GM19043 (cell line): ENCODE results near the gene POLD2.

Source experiments
- ATAC-seq: cut with Tn5 transposase; IDR thresholded peaks from one replicate; pipeline ENCODE4 v1.9.1; 2021; ENCODE audit warnings: low read depth; ENCODE audit not compliant: unreplicated experiment

The POLD2 gene

DNA sequence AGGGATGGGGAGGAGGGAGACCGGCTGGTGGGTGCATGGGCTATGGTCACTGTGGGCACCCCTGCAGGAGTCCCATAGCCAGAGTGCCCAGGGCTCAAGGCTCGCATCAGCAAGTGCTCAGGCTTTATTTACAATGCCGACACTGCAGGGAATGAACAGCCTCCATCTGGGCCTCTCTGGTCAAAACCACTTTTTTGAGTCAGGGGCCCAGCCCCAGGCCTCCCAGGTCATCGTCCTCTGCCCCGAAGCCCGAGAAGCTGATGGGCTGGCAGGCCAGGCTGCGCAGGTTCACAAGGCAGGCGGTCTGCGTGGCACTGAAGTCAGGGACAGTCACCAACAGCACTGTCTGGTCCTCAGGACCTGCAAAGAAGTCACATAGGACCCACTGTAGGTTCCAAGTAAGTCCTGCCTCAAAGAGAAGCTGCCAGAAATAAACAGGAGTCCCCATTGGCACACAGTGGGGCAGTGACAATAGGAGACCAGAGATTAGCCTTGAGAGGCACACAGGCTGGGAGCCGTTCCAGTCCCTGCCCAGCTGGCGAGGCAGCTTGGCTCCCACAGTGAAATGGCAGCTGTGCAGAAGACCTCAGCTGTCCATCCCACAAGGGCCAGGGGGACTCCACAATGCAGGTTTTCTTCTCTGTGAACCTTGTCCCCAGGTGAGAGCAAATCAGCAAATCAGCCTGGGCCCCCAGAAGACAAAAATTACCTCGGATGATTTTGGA lies 8.6 kb downstream of the POLD2 start:
- no peak for ATAC-seq

DNA sequence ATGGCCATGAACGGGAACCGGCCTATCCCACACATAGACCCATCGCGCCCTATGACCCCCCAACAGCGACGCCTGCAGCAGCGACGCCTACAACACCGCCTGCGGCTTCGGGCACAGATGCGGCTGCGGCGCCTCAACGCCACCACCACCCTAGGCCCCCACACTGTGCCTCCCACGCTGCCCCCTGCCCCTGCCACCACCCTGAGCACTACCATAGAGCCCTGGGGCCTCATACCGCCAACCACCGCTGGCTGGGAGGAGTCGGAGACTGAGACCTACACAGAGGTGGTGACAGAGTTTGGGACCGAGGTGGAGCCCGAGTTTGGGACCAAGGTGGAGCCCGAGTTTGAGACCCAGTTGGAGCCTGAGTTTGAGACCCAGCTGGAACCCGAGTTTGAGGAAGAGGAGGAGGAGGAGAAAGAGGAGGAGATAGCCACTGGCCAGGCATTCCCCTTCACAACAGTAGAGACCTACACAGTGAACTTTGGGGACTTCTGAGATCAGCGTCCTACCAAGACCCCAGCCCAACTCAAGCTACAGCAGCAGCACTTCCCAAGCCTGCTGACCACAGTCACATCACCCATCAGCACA lies 9.5 kb downstream of the POLD2 start:
- no peak for ATAC-seq

DNA sequence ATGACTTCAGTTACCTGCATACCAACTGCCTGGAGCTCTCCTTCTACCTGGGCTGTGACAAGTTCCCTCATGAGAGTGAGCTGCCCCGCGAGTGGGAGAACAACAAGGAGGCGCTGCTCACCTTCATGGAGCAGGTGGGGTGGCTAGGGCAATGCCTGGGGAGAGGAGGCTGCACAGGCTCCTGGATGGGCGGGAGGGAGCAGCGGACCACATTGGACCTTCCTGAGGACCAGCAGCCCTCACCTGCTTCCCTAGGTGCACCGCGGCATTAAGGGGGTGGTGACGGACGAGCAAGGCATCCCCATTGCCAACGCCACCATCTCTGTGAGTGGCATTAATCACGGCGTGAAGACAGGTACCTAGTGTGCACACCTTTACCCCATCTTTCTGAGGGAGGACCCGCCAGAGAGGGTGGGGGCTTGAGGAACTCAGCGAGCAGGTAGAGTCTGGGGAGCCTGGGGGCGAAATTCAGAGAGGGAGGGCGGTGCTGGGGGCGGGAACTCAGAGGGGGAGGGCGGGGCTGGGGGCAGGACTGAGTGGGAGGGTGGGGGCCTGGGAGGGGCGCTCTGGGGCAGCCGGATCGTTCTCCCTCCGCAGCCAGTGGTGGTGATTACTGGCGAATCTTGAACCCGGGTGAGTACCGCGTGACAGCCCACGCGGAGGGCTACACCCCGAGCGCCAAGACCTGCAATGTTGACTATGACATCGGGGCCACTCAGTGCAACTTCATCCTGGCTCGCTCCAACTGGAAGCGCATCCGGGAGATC lies 10.2 kb downstream of the POLD2 start:
- ATAC-seq = no peak

DNA sequence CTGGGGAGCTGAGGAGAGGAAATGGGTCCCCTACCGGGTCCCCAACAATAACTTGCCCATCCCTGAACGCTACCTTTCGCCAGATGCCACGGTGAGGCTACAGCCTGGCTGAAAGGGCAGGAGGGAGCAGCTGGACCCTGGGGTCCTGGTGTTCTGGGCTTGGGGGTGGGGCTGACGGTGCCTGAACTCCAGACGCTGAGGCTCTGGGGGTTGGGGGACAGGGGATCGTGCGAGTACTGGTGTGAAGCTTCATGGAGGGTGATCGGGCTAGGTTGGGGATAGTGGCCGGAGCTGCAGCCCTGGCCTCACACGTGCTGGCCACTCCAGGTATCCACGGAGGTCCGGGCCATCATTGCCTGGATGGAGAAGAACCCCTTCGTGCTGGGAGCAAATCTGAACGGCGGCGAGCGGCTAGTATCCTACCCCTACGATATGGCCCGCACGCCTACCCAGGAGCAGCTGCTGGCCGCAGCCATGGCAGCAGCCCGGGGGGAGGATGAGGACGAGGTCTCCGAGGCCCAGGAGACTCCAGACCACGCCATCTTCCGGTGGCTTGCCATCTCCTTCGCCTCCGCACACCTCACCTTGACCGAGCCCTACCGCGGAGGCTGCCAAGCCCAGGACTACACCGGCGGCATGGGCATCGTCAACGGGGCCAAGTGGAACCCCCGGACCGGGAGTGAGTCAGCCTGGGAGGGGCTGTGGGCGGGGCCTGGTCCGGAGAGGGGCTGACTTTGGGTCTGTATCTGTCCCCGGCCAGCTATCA lies 10.9 kb downstream of the POLD2 start:
- no peak for ATAC-seq

DNA sequence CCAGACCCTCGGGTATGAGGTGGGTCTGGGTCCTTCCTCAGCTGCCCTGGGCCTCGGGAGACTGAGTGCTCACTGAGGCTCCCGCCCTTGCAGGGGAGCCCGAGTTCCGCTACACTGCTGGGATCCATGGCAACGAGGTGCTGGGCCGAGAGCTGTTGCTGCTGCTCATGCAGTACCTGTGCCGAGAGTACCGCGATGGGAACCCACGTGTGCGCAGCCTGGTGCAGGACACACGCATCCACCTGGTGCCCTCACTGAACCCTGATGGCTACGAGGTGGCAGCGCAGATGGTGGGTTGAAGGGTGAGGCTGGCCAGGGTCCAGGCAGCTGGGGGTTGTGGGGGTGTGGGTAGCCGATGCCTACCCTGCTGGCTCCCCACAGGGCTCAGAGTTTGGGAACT lies 11.6 kb downstream of the POLD2 start:
- ATAC-seq = no peak

DNA sequence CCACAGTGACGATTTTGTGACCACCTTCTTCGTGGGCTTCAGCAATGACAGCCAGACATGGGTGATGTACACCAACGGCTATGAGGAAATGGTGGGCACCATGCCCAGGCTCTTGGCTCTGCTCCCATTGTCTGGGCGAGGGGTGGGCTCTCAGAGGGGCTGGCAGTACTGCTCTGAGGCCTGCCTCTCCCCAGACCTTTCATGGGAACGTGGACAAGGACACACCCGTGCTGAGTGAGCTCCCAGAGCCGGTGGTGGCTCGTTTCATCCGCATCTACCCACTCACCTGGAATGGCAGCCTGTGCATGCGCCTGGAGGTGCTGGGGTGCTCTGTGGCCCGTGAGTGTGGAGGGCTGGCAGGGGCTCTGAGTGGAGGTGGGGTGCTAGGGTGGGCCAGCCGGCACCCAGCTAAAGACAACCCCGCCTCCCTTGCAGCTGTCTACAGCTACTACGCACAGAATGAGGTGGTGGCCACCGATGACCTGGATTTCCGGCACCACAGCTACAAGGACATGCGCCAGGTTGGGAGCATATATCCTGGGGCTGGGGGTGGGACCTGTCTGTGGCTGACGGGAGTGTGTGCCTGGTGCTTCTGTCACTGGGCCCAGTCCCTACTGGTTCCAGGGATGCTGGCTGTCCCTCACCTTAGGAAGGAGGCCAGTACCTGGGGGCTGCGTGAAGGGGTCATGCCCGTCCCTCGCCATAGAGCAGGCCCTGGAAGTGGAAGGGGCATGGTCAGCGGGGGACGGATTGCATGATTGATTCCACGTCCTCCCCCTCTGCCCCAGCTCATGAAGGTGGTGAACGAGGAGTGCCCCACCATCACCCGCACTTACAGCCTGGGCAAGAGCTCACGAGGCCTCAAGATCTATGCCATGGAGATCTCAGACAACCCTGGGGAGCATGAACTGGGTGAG lies 12.4 kb downstream of the POLD2 start:
- ATAC-seq = no peak

DNA sequence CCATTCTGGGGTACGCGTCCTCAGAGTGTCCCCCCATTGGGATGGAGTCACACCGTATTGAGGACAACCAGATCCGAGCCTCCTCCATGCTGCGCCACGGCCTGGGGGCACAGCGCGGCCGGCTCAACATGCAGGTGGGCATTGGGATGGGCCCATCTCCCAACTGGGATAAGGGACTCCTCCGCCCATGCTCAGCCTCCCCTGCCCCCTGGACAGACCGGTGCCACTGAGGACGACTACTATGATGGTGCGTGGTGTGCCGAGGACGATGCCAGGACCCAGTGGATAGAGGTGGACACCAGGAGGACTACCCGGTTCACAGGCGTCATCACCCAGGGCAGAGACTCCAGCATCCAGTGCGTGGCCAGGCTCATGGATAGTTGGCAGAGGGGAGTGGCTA lies 13.4 kb downstream of the POLD2 start:
- no peak for ATAC-seq

DNA sequence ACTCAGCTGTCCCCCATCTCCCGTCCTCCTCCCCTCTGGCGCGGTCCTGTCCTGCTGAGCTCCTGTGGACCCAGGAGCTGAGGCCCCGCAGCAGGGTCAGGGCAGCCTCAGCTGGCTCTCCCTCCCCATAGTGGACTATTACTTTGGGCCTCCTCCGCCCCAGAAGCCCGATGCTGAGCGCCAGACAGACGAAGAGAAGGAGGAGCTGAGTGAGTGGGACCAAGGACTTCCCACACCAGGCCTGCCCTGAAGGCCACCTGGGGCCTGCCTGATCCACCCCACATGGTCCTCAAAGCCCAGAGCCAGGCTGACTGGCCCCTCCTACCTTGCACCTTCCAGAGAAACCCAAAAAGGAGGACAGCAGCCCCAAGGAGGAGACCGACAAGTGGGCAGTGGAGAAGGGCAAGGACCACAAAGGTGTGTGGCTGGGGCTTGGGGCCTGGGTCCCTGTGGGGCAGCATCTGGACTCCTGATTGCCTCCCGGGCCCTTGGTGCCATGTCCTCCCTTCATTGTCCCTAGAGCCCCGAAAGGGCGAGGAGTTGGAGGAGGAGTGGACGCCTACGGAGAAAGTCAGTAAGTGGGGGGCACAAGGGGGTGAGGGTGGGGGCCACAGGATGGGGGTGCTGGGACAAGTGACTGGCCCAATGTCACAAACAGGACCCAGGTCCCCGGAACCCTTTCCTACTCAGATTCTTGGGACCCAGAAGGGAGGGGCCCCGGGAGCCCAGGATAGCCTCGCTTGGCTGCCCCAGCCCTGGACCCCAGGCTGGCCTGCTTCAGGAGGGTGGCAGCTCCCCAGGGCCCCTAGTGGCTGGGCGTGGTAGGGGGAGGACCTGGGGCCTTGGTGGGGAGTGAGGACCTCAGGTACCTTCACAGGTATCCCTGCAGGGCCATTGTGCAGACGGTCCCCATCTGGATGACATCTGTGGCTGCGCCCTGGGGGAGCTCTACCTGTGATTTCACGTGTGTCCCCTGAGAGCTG lies 14.3 kb downstream of the POLD2 start:
- ATAC-seq = no peak

DNA sequence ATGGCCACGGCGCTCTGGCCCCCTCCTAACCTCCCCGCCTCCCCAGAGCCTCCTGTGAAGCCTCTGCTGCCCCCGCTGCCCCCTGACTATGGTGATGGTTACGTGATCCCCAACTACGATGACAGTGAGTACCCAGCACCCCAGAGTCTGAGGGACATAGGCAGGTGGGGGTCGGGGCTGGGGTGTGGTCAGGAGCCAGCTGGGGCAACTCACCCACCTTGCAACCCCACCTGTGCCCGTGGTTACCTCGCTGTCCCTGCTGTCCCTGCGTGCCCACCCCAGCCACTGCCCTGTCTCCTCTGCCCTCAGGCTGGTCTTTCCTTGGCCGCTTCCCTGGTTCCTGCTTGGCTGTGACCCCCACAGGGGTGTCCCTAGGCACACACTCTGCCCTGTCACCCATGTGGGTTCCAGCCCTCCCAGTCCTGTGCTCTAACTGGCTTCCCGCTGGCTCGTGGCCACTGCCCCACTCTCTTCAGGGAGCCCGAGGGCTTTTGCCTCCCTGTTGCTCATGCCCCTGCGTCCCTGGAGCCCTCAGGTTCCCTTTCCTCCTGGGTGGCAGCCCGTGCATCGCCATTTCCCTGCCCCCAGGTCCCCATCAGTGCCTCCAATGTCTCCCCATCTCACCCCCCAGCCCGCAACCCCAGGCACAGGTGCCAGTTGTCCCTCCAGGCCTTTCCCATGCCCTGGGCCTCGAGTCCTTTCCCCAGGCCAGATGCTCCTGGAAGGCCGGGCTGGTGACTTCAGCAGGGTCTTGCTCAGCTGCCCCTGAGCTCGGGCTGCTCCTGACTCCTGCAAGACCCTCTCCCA lies 15.2 kb downstream of the POLD2 start:
- no peak for ATAC-seq

DNA sequence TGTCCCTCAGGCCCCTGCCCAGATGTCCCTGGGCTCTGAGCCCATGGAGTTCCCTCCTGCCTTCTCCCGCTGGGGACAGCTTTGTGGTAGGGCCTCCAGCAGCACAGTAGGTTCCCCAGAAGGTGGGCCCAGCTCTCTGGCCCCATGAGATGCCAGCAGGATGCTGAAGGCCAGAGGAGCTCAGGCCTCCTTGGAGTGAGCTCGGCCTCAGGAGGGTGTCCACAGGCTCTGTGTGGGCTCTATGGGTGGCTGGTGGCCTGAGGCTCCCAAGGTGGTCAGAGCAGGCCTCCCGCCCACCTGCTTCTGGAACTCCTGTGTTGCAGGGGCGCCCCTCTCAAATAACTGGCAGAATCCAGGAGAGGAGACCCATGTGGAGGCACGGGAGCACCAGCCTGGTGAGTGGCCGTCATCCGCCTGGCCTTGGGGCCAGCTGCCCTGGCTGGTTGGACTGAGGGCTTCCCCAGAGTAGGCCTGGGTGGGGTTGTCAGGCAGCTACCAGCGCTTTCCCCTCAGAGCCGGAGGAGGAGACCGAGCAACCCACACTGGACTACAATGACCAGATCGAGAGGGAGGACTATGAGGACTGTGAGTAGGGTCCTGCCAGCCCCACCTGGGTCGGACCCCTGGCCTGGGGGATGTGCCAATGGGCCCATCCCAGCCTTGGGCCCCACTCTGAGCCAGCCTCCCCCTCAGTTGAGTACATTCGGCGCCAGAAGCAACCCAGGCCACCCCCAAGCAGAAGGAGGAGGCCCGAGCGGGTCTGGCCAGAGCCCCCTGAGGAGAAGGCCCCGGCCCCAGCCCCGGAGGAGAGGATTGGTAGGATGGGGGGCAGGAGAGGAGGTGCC lies 16.0 kb downstream of the POLD2 start:
- no peak for ATAC-seq

DNA sequence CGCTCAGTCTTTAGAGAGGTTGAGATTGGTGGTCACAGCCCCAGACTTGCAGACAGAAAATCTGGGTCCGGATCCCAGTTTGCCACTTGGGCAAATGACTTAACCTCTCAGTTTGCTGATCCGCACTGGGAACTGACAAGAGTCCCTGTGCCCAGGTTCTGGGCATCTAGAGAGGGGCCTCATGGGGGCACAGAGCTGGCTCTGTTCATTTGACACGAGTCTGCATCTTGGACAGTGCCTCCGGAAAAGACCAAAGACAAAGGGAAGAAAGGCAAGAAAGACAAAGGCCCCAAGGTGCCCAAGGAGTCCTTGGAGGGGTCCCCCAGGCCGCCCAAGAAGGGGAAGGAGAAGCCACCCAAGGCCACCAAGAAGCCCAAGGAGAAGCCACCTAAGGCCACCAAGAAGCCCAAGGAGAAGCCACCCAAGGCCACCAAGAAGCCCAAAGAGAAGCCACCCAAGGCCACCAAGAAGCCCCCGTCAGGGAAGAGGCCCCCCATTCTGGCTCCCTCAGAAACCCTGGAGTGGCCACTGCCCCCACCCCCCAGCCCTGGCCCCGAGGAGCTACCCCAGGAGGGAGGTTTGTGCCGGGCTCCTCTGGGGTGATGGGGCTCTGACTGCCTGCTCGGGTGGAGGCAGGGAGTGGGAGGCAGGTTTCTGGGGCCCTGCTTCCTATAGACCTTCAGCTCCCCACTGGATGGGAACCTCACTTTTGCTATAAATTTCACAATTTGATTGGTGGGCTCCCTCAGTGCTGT lies 16.9 kb downstream of the POLD2 start:
- no peak for ATAC-seq

DNA sequence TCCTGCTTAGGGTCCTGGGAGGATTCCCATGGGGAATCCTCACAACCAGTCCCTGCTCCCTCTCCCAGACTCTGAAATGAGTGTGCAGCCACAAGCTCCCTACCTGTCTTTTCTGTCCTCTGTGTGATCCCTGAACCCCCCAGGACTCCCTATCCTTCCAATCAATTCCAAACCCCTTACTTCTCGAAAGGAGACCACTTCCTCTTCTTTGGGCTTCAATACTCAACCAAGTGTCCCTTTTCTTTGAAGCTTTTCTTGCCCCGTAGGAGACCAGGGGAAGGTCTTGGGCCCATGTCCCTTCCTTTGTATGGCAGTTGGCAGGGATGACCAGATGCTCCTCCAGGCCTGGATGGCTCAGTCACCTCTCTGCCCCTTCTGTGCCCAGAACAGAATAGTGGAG lies 17.5 kb downstream of the POLD2 start:
- no peak for ATAC-seq

DNA sequence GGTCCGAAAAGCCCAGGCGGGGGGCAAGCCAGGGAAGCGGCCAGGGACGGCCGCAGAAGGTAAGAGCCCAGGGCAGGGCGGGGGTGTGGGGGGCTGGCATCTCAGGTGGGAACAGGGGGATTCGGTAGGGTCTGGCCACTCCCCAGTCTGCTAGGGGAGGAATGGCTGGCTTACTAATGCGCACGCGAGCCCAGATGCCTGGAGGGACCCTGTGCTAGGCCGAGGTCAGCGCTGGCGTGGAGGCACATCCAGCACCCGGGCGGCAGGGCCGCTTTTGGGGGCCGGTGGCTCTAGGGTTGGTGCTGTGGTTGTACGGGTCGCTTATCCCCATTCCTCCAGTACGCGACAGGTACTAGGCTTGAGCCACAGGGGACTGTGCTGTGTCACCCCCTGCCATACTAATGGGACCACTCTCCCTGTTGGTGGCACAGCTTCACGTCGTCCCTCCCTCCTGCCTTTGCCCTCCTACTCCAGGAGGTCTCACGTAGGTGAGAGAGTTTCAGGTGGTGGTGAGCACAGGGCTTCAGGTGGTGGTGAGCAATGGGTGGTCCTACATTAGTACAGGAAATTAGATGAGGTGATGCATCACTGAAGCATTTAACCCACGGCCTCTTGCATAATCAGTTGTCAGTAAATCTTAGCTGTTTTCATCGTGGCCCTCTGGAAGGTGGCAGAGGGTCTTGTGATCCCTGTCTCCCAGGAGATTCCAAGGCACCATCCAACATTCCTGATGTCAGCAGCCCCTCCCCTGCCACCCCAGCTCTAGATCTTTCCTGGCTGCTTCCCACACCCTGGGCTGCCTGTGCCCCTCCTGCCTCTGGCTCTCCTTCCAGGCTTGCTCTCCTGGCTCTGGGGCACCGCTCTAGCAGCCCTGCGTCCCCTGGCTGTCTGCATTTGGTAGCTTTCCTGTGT lies 18.2 kb downstream of the POLD2 start:
- no peak for ATAC-seq

DNA sequence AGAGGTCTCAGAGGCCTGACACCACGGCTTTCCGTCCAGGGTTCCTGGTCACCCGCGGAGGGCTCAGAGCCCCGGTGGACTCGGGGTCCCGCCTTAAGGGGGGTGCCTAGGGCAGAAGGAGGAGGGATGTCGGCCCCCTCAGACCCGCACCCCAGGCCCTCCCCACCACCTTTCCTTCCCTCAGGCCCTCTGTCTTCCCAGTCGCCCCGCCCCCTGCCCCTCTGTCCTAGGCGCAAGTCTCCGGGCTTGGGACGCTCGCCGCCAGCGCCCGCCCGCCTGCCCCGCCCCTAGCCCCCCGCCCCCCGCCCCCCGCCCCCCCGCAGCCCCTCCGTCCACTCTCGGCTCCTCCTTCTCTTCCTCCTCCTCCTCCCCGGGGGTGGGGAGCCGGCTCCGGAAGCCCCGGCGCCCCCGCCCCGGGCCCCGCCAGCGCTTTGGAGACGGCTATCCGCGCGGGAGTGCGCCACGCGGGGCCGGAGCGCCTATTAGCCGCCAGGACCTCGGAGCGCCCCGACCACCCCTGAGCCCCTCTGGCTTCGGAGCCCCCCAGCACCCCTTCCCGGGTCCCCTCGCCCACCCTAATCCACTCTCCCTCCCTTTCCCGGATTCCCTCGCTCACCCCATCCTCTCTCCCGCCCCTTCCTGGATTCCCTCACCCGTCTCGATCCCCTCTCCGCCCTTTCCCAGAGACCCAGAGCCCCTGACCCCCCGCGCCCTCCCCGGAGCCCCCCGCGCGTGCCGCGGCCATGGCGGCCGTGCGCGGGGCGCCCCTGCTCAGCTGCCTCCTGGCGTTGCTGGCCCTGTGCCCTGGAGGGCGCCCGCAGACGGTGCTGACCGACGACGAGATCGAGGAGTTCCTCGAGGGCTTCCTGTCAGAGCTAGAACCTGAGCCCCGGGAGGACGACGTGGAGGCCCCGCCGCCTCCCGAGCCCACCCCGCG lies 19.2 kb downstream of the POLD2 start, which contains the start of gene AEBP1:
TSS of gene AEBP1 (plus strand) at position 423 of the 937 bp plus-strand sequence. CDS start at position 744, 321 bp downstream.
- ATAC-seq = no peak
